SK-N-SH (cell line): ENCODE results near the gene PSMG4. TPM values are rescaled to one million over a fixed set of nuclear protein-coding genes. Genes with fewer than 3 reads are reported as not detected.

ENCODE experiments used
- CTCF ChIA-PET: fragments of 300-600, 350-600 bp; formaldehyde crosslinking; extraction: SDS; loops from one replicate; lab custom pipeline; 2021; lab: Yijun Ruan, JAX
- POLR2A ChIA-PET: fragments of 350-600 bp; sonication (Branson Sonifier 250); formaldehyde crosslinking; extraction: SDS; loops from one replicate; lab custom pipeline; 2020; ENCODE audit warnings: antibody characterized with exemption, inconsistent platforms; lab: Yijun Ruan, JAX
- DNase-seq: peaks from one replicate; pipeline ENCODE4 v3.0.0; 2012
- H2AFZ ChIP-seq: fragments of 200-600 bp; sonication (generic); 2 replicates; pipeline ENCODE4 v1.8.1; 2016; ENCODE audit warnings: antibody characterized with exemption, mild to moderate bottlenecking, low read depth
- H3F3A ChIP-seq: fragments of 200-600 bp; sonication (generic); replicated peaks from 2 replicates; pipeline ENCODE3; 2016; ENCODE audit warnings: antibody characterized with exemption, mild to moderate bottlenecking; ENCODE audit not compliant: insufficient read depth
- H3K27ac ChIP-seq, 2 experiments: fragments of 200-500 bp in 1 of 2; fragments of 200-600 bp in 1 of 2; sonication (Bioruptor generic) in 1 of 2; sonication (generic), shearing (Covaris generic) in 1 of 2; 2 replicates each; pipeline versions ENCODE4 v1.5.1 to v1.6.1; 2014 to 2016; ENCODE audit warnings: low read depth in 2 of 2, inconsistent platforms in 1 of 2, low read length in 1 of 2, mild to moderate bottlenecking in 1 of 2, mixed read lengths in 1 of 2
- H3K27me3 ChIP-seq: fragments of 200-600 bp; sonication (generic), shearing (Covaris generic); 2 replicates; pipeline ENCODE4 v1.6.1; 2016; ENCODE audit warnings: mixed run types; ENCODE audit not compliant: insufficient read depth
- H3K36me3 ChIP-seq, 2 experiments: fragments of 200-500 bp in 1 of 2; fragments of 200-600 bp in 1 of 2; sonication (Bioruptor generic) in 1 of 2; sonication (generic) in 1 of 2; replicated peaks in 1 of 2; 2 replicates each; pipeline versions ENCODE3 to v1.5.1; 2014 to 2016; ENCODE audit warnings: low read length in 1 of 2, mild to moderate bottlenecking in 1 of 2; ENCODE audit not compliant: insufficient read depth in 2 of 2, control insufficient read depth in 1 of 2
- H3K4me1 ChIP-seq, 2 experiments: fragments of 200-500 bp in 1 of 2; fragments of 200-600 bp in 1 of 2; sonication (Bioruptor generic) in 1 of 2; sonication (generic), shearing (Covaris generic) in 1 of 2; 2 replicates each; pipeline versions ENCODE4 v1.5.1 to v1.6.1; 2014 to 2016; ENCODE audit warnings: low read depth in 1 of 2, low read length in 1 of 2, mixed run types in 1 of 2; ENCODE audit not compliant: insufficient read depth in 2 of 2, control insufficient read depth in 1 of 2
- H3K4me2 ChIP-seq: fragments of 200-600 bp; sonication (generic), shearing (Covaris generic); 2 replicates; pipeline ENCODE4 v1.6.1; 2017; ENCODE audit warnings: mixed run types
- H3K4me3 ChIP-seq, 2 experiments: fragments of 200-500 bp in 1 of 2; fragments of 200-600 bp in 1 of 2; sonication (Bioruptor generic) in 1 of 2; sonication (generic), shearing (Covaris generic) in 1 of 2; 2 replicates each; pipeline versions ENCODE4 v1.5.1 to v1.8.1; 2014 to 2016; ENCODE audit warnings: low read depth in 2 of 2, inconsistent platforms in 1 of 2, low read length in 1 of 2, mild to moderate bottlenecking in 1 of 2, mixed read lengths in 1 of 2, moderate library complexity in 1 of 2
- H3K79me2 ChIP-seq: fragments of 200-600 bp; sonication (generic); 2 replicates; pipeline ENCODE4 v1.8.1; 2017; ENCODE audit warnings: mild to moderate bottlenecking; ENCODE audit not compliant: insufficient read depth
- H3K9ac ChIP-seq: fragments of 200-600 bp; sonication (generic); 2 replicates; pipeline ENCODE4 v1.6.1; 2017; ENCODE audit warnings: mixed run types
- H3K9me2 ChIP-seq: fragments of 200-600 bp; sonication (generic); 2 replicates; pipeline ENCODE4 v1.6.1; 2017; ENCODE audit warnings: mixed run types
- H3K9me3 ChIP-seq: fragments of 200-600 bp; sonication (generic); 2 replicates; pipeline ENCODE4 v1.6.1; 2017; ENCODE audit warnings: mixed run types, mild to moderate bottlenecking, moderate library complexity
- H4K20me1 ChIP-seq: fragments of 200-600 bp; sonication (generic); 2 replicates; pipeline ENCODE4 v1.6.1; 2017; ENCODE audit warnings: mild to moderate bottlenecking, mixed run types; ENCODE audit not compliant: insufficient read depth
- ELF1 ChIP-seq: IDR thresholded peaks from 2 replicates; pipeline ENCODE4 v1.4.0; 2012
- EZH2phosphoT487 ChIP-seq: fragments of 200-600 bp; sonication (generic); IDR thresholded peaks from 2 replicates; pipeline ENCODE4 v1.6.1; 2017; ENCODE audit warnings: low read depth, mixed run types, mild to moderate bottlenecking, antibody characterized with exemption, moderate library complexity, borderline replicate concordance
- FOXM1 ChIP-seq: IDR thresholded peaks from 2 replicates; pipeline ENCODE4 v1.4.0; 2012; ENCODE audit warnings: low read depth, mild to moderate bottlenecking
- GATA2 ChIP-seq: sonication (generic); formaldehyde crosslinking; IDR thresholded peaks from 2 replicates; pipeline ENCODE4 v1.5.0; 2020; ENCODE audit warnings: mild to moderate bottlenecking, missing genetic modification reagents
- MEF2A ChIP-seq: IDR thresholded peaks from 2 replicates; pipeline ENCODE4 v1.4.0; 2012; ENCODE audit warnings: low read depth, borderline replicate concordance
- MXI1 ChIP-seq: IDR thresholded peaks from 2 replicates; pipeline ENCODE4 v1.6.1; 2012; ENCODE audit warnings: mild to moderate bottlenecking, low read depth, low read length, improper control_type of control experiment
- NFIC ChIP-seq: IDR thresholded peaks from 2 replicates; pipeline ENCODE4 v1.4.0; 2012; ENCODE audit warnings: borderline replicate concordance
- NRF1 ChIP-seq: IDR thresholded peaks from 2 replicates; pipeline ENCODE4 v1.6.1; 2012; ENCODE audit warnings: low read depth, mild to moderate bottlenecking, low read length
- POLR2AphosphoS5 ChIP-seq: IDR thresholded peaks from 2 replicates; pipeline ENCODE4 v1.6.1; 2012; ENCODE audit warnings: low read depth, low read length
- RAD21 ChIP-seq: IDR thresholded peaks from 2 replicates; pipeline ENCODE4 v1.6.1; 2012; ENCODE audit warnings: mild to moderate bottlenecking, low read length
- RFX5 ChIP-seq: IDR thresholded peaks from 2 replicates; pipeline ENCODE4 v1.6.1; 2012; ENCODE audit warnings: mild to moderate bottlenecking, improper control_type of control experiment, low read length
- RXRA ChIP-seq: IDR thresholded peaks from 2 replicates; pipeline ENCODE4 v1.4.0; 2012; ENCODE audit warnings: low read depth, mild to moderate bottlenecking, borderline replicate concordance
- SMC3 ChIP-seq: IDR thresholded peaks from 2 replicates; pipeline ENCODE4 v1.6.1; 2012; ENCODE audit warnings: low read depth, low read length, improper control_type of control experiment
- TAF1 ChIP-seq: IDR thresholded peaks from 2 replicates; pipeline ENCODE4 v1.6.1; 2012; ENCODE audit warnings: low read depth, mild to moderate bottlenecking, low read length, moderate library complexity, borderline replicate concordance
- TCF12 ChIP-seq: IDR thresholded peaks from 2 replicates; pipeline ENCODE4 v1.4.0; 2012
- TEAD4 ChIP-seq: IDR thresholded peaks from 2 replicates; pipeline ENCODE4 v1.4.0; 2012; ENCODE audit warnings: mild to moderate bottlenecking, borderline replicate concordance; ENCODE audit not compliant: insufficient read depth
- WGBS: methylation state at CpG from one replicate; pipeline ENCODE4 v1.1.6; 2017; ENCODE audit warnings: low lambda C conversion rate; 5-methylcytosine and 5-hydroxymethylcytosine counted together
- polyA plus RNA-seq, 3 experiments: library from polyadenylated mRNA; depleted of rRNA; stranded (reverse); fragments of >200 nt; gene quantifications; 2 replicates each; pipeline ENCODE4 v1.2.3, GENCODE V29; 2012
- TF ChIP-seq, protein P1 (sequence below): fragments of 150-350 bp; IDR thresholded peaks from 2 replicates; pipeline ENCODE4 v1.6.1; 2017; ENCODE audit warnings: antibody characterized with exemption, low read length, low read depth, borderline replicate concordance
- TF ChIP-seq, protein P2 (sequence below): IDR thresholded peaks from 2 replicates; pipeline ENCODE4; 2012
- TF ChIP-seq, protein P3 (sequence below): IDR thresholded peaks from 2 replicates; pipeline ENCODE4 v1.4.0; 2012; ENCODE audit warnings: low read depth, borderline replicate concordance
- TF ChIP-seq, protein P4 (sequence below): IDR thresholded peaks from 2 replicates; pipeline ENCODE4 v1.6.1; 2012; ENCODE audit warnings: mild to moderate bottlenecking, low read depth, low read length, moderate library complexity
- TF ChIP-seq, protein P5 (sequence below): IDR thresholded peaks from 2 replicates; pipeline ENCODE4 v1.4.0; 2012; ENCODE audit warnings: low read depth
- TF ChIP-seq, protein P6 (sequence below): fragments of 200-600 bp; sonication (generic); IDR thresholded peaks from 2 replicates; pipeline ENCODE4 v1.6.1; 2017; ENCODE audit warnings: antibody characterized with exemption, mild to moderate bottlenecking, moderate library complexity

Gene PSMG4
- polyA plus RNA-seq, 1 of the 3 experiments (the other 2 are of a cell fraction), result 61.3 TPM

DNA sequence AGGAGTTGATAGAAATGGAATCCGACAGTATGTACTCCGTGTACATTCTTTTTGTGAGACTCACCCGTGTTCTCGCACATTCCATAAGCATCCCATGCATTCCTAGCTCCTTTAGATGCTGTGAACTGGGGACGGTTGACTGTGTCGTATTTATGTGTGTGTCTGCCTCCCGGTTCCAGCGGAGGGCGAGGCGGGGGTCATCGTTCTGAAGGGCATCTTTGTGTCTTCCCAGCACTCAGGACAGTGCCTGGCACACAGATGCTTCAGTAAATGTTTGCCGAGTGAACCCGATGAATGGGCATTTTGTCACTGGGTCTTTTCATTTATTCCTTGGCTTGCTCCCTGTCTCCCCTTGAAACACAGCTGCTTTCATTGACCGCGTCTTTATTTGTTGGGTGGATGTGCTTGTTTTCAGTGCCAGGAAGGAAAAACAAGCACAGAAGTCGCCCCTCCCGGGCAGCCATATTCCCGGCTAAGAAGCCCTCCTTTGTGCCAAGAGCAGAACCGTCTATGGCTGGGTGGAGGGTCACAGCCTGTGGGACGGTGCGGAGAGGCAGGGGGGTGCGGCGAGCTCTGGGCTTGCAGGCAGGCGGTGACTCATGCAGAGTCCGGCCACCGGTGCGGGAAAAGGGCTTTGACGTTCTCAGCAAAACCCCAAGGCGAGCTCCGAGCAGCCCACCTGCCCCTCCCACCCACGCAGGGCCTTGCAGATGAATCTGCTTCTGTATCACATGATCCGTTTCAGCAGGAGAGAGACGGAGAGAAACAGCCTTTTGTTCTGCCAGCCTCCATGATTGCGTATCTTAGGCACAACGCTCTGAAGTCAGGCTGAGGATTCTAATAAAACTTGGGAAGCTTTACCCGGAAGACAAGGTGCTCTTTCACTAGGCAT, 11.2 kb upstream of the PSMG4 start:
- ChIA-PET CTCF (interaction anchor here (1.1 to 5.8 kb wide), 8 partner anchors 11 to 120 kb away, joined by 4 to 48 read pairs (median 7); partner anchors contain the start of gene PSMG4), POLR2A (interaction anchor here (1.0 to 6.5 kb wide), 5 partner anchors 8 to 184 kb away, joined by 3 to 88 read pairs (median 8); no protein-coding TSS in a partner anchor)
- Histone ChIP-seq H3K9ac (peak overlapping the region; percentile 66), H3K27ac (peak overlapping the region; percentile 79 to 85), H3K4me1 (peaks cover 15 to 18% of the 10 kb centered on the region in 2 experiments), H3K9me2 (no peaks in the 10 kb centered on the region), H3K27me3 (no peaks in the 10 kb centered on the region), H4K20me1 (no peaks in the 10 kb centered on the region), H3K9me3 (no peaks in the 10 kb centered on the region), H3K36me3 (no peaks in the 10 kb centered on the region), H3K4me2 (peak overlapping the region; percentile 67), H3K4me3 (peak overlapping the region; percentile 15 to 22; a peak in 2 of 4 replicates), H3F3A (peaks cover 16% of the 10 kb centered on the region), H3K79me2 (no peaks in the 10 kb centered on the region), H2AFZ (peak overlapping the region; percentile 72)
- WGBS, result 26% methylated on average over 32 of the region's 36 CpGs
- peak; percentile 81 for DNase-seq
- no peak for TF ChIP-seq MEF2A
- 0 out of 2 replicates have a peak, but pooled peaks have one; percentile 37 for TF ChIP-seq TAF1
- no peak for TF ChIP-seq SMC3
- no peak for TF ChIP-seq RFX5
- peak; percentile 45 for TF ChIP-seq TCF12
- TF ChIP-seq, protein P1, sequence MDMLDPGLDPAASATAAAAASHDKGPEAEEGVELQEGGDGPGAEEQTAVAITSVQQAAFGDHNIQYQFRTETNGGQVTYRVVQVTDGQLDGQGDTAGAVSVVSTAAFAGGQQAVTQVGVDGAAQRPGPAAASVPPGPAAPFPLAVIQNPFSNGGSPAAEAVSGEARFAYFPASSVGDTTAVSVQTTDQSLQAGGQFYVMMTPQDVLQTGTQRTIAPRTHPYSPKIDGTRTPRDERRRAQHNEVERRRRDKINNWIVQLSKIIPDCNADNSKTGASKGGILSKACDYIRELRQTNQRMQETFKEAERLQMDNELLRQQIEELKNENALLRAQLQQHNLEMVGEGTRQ, result no peak
- no peak for TF ChIP-seq ELF1
- TF ChIP-seq POLR2AphosphoS5, result peak; percentile 67; the same call in 1 of the 2 replicates
- TF ChIP-seq, protein P2, sequence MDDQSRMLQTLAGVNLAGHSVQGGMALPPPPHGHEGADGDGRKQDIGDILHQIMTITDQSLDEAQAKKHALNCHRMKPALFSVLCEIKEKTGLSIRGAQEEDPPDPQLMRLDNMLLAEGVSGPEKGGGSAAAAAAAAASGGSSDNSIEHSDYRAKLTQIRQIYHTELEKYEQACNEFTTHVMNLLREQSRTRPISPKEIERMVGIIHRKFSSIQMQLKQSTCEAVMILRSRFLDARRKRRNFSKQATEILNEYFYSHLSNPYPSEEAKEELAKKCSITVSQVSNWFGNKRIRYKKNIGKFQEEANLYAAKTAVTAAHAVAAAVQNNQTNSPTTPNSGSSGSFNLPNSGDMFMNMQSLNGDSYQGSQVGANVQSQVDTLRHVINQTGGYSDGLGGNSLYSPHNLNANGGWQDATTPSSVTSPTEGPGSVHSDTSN, result peak; percentile 87
- TF ChIP-seq NRF1, result no peak
- TF ChIP-seq RXRA, result no peak
- TF ChIP-seq GATA2, result no peak
- TF ChIP-seq, protein P3, sequence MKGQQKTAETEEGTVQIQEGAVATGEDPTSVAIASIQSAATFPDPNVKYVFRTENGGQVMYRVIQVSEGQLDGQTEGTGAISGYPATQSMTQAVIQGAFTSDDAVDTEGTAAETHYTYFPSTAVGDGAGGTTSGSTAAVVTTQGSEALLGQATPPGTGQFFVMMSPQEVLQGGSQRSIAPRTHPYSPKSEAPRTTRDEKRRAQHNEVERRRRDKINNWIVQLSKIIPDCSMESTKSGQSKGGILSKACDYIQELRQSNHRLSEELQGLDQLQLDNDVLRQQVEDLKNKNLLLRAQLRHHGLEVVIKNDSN, result peak; percentile 83
- TF ChIP-seq NFIC, result no peak; the same call in 1 of the 2 replicates
- no peak for TF ChIP-seq EZH2phosphoT487
- TF ChIP-seq MXI1, result no peak
- TF ChIP-seq TEAD4, result peak; percentile 76; the same call in 1 of the 2 replicates
- TF ChIP-seq, protein P4, sequence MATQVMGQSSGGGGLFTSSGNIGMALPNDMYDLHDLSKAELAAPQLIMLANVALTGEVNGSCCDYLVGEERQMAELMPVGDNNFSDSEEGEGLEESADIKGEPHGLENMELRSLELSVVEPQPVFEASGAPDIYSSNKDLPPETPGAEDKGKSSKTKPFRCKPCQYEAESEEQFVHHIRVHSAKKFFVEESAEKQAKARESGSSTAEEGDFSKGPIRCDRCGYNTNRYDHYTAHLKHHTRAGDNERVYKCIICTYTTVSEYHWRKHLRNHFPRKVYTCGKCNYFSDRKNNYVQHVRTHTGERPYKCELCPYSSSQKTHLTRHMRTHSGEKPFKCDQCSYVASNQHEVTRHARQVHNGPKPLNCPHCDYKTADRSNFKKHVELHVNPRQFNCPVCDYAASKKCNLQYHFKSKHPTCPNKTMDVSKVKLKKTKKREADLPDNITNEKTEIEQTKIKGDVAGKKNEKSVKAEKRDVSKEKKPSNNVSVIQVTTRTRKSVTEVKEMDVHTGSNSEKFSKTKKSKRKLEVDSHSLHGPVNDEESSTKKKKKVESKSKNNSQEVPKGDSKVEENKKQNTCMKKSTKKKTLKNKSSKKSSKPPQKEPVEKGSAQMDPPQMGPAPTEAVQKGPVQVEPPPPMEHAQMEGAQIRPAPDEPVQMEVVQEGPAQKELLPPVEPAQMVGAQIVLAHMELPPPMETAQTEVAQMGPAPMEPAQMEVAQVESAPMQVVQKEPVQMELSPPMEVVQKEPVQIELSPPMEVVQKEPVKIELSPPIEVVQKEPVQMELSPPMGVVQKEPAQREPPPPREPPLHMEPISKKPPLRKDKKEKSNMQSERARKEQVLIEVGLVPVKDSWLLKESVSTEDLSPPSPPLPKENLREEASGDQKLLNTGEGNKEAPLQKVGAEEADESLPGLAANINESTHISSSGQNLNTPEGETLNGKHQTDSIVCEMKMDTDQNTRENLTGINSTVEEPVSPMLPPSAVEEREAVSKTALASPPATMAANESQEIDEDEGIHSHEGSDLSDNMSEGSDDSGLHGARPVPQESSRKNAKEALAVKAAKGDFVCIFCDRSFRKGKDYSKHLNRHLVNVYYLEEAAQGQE, result no peak
- TF ChIP-seq RAD21, result no peak
- TF ChIP-seq FOXM1, result no peak
- TF ChIP-seq, protein P5, sequence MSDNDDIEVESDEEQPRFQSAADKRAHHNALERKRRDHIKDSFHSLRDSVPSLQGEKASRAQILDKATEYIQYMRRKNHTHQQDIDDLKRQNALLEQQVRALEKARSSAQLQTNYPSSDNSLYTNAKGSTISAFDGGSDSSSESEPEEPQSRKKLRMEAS, result peak; percentile 62
- TF ChIP-seq, protein P6, sequence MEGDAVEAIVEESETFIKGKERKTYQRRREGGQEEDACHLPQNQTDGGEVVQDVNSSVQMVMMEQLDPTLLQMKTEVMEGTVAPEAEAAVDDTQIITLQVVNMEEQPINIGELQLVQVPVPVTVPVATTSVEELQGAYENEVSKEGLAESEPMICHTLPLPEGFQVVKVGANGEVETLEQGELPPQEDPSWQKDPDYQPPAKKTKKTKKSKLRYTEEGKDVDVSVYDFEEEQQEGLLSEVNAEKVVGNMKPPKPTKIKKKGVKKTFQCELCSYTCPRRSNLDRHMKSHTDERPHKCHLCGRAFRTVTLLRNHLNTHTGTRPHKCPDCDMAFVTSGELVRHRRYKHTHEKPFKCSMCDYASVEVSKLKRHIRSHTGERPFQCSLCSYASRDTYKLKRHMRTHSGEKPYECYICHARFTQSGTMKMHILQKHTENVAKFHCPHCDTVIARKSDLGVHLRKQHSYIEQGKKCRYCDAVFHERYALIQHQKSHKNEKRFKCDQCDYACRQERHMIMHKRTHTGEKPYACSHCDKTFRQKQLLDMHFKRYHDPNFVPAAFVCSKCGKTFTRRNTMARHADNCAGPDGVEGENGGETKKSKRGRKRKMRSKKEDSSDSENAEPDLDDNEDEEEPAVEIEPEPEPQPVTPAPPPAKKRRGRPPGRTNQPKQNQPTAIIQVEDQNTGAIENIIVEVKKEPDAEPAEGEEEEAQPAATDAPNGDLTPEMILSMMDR, result no peak
